Progenitor cell of endocrine pancreas (in vitro differentiated cells): ENCODE data around the gene UBAP1L. TPM values are rescaled to one million over a fixed set of nuclear protein-coding genes. Genes with fewer than 3 reads are reported as not detected.

Experiments used
- DNase-seq: peaks from one replicate; pipeline ENCODE4 v3.0.0; 2021; ENCODE audit warnings: low spot score; ENCODE audit not compliant: unreplicated experiment
- H3K27ac Mint-ChIP-seq: 2 replicates; pipeline ENCODE4 v1.8.0; 2021; ENCODE audit warnings: mild to moderate bottlenecking, moderate library complexity, mixed read lengths
- H3K27me3 Mint-ChIP-seq: 2 replicates; pipeline ENCODE4 v1.8.0; 2021; ENCODE audit warnings: mixed read lengths
- H3K36me3 Mint-ChIP-seq: 2 replicates; pipeline ENCODE4 v1.8.0; 2022; ENCODE audit warnings: mixed read lengths; ENCODE audit not compliant: insufficient read depth
- H3K4me1 Mint-ChIP-seq: 2 replicates; pipeline ENCODE4 v1.8.0; 2021; ENCODE audit warnings: low read depth, mixed read lengths
- H3K4me3 Mint-ChIP-seq: 2 replicates; pipeline ENCODE4 v1.8.0; 2021; ENCODE audit warnings: low read depth, mild to moderate bottlenecking, moderate library complexity, mixed read lengths
- H3K9me3 Mint-ChIP-seq: 2 replicates; pipeline ENCODE4 v1.8.0; 2021; ENCODE audit warnings: low read depth, mixed read lengths
- CTCF ChIP-seq: fragments of 200-600 bp; sonication (generic); IDR thresholded peaks from one replicate; pipeline ENCODE4 v1.5.0; 2021; ENCODE audit warnings: antibody characterized with exemption, mild to moderate bottlenecking; ENCODE audit not compliant: unreplicated experiment
- total RNA-seq: library from RNA; stranded (reverse); gene quantifications from 2 replicates; pipeline ENCODE4 v1.2.1, GENCODE V29; 2021

Gene UBAP1L
- total RNA-seq, 1 donor from 2014 or later = 5.8 TPM

GRCh38 chr15:65058394-65059368 lies 56.3 kb downstream of the UBAP1L start:
- no peak for DNase-seq
- peaks cover 5% of the 10 kb centered on the region for H3K27me3 Mint-ChIP-seq
- no peaks in the 10 kb centered on the region for H3K36me3 Mint-ChIP-seq
- no peak overlapping the region for H3K4me3 Mint-ChIP-seq
- H3K9me3 Mint-ChIP-seq = no peaks in the 10 kb centered on the region
- no peak for TF ChIP-seq CTCF
- no peak overlapping the region for H3K27ac Mint-ChIP-seq
- H3K4me1 Mint-ChIP-seq = peaks cover 6% of the 10 kb centered on the region

- H3K27ac Mint-ChIP-seq = no peak overlapping the region
- no peak overlapping the region for H3K4me3 Mint-ChIP-seq
Observed at GRCh38 chr15:65057549-65057940, 57.5 kb downstream of the UBAP1L start.

GRCh38 chr15:65056868-65057548 lies 58.0 kb downstream of the UBAP1L start:
- no peak for TF ChIP-seq CTCF
- no peak for DNase-seq
- no peak overlapping the region for H3K27ac Mint-ChIP-seq
- H3K4me3 Mint-ChIP-seq = no peak overlapping the region
- no peaks in the 10 kb centered on the region for H3K36me3 Mint-ChIP-seq
- H3K4me1 Mint-ChIP-seq = peaks cover 6% of the 10 kb centered on the region
- H3K9me3 Mint-ChIP-seq = no peaks in the 10 kb centered on the region
- H3K27me3 Mint-ChIP-seq = peaks cover 1% of the 10 kb centered on the region

More at GRCh38 chr15:65057549-65057940, 57.5 kb downstream of the UBAP1L start:
- Mint-ChIP-seq H3K36me3 (no peaks in the 10 kb centered on the region), H3K9me3 (no peaks in the 10 kb centered on the region), H3K4me1 (peaks cover 6% of the 10 kb centered on the region), H3K27me3 (no peaks in the 10 kb centered on the region)
- no peak for DNase-seq
- no peak for TF ChIP-seq CTCF

GRCh38 chr15:65056106-65056505 lies 58.9 kb downstream of the UBAP1L start:
- Mint-ChIP-seq H3K27ac (no peak overlapping the region), H3K4me3 (no peak overlapping the region), H3K4me1 (peaks cover 6% of the 10 kb centered on the region), H3K27me3 (peaks cover 6% of the 10 kb centered on the region), H3K36me3 (no peaks in the 10 kb centered on the region), H3K9me3 (no peaks in the 10 kb centered on the region)
- DNase-seq = no peak
- no peak for TF ChIP-seq CTCF

- no peaks in the 10 kb centered on the region for H3K9me3 Mint-ChIP-seq
- TF ChIP-seq CTCF = no peak
- no peak overlapping the region for H3K27ac Mint-ChIP-seq
- H3K27me3 Mint-ChIP-seq = peaks cover 8% of the 10 kb centered on the region
- H3K4me3 Mint-ChIP-seq = no peak overlapping the region
- H3K4me1 Mint-ChIP-seq = peaks cover 6% of the 10 kb centered on the region
- H3K36me3 Mint-ChIP-seq = no peaks in the 10 kb centered on the region
- no peak for DNase-seq
Observed at GRCh38 chr15:65055201-65055870, 59.7 kb downstream of the UBAP1L start.
